Measurements from ENCODE around the gene KAZN. TPM values are rescaled to one million over a fixed set of nuclear protein-coding genes. Genes with fewer than 3 reads are reported as not detected.

KAZN gene
- total RNA-seq, 1 donor from 2014 or later: 7.9 TPM

GRCh38 chr1:14848625-14849024, 250.1 kb downstream of the KAZN start:
- Mint-ChIP-seq H3K4me1 (ENCODE audit: low read depth, unreplicated experiment) (peaks cover 4% of the 10 kb centered on the region), H3K4me3 (ENCODE audit: unreplicated experiment) (no peak overlapping the region), H3K36me3 (ENCODE audit: unreplicated experiment) (no peaks in the 10 kb centered on the region), H3K9me3 (ENCODE audit: unreplicated experiment) (peaks cover 4% of the 10 kb centered on the region), H3K27ac (ENCODE audit: unreplicated experiment) (no peak overlapping the region), H3K27me3 (ENCODE audit: unreplicated experiment) (peaks cover 2% of the 10 kb centered on the region)
- no peak for DNase-seq
- TF ChIP-seq CTCF (IDR thresholded peaks at IDR 0.05; ENCODE audit: partially characterized antibody, unreplicated experiment): no peak

GRCh38 chr1:14849038-14849437, 250.6 kb downstream of the KAZN start:
- H3K4me1 Mint-ChIP-seq (ENCODE audit: low read depth, unreplicated experiment): peaks cover 4% of the 10 kb centered on the region
- no peak overlapping the region for H3K27ac Mint-ChIP-seq (ENCODE audit: unreplicated experiment)
- no peak for DNase-seq
- no peaks in the 10 kb centered on the region for H3K36me3 Mint-ChIP-seq (ENCODE audit: unreplicated experiment)
- peaks cover 2% of the 10 kb centered on the region for H3K27me3 Mint-ChIP-seq (ENCODE audit: unreplicated experiment)
- H3K4me3 Mint-ChIP-seq (ENCODE audit: unreplicated experiment): no peak overlapping the region
- peaks cover 3% of the 10 kb centered on the region for H3K9me3 Mint-ChIP-seq (ENCODE audit: unreplicated experiment)
- no peak for TF ChIP-seq CTCF (IDR thresholded peaks at IDR 0.05; ENCODE audit: partially characterized antibody, unreplicated experiment)

- peaks cover 4% of the 10 kb centered on the region for H3K4me1 Mint-ChIP-seq (ENCODE audit: low read depth, unreplicated experiment)
- no peaks in the 10 kb centered on the region for H3K36me3 Mint-ChIP-seq (ENCODE audit: unreplicated experiment)
- H3K4me3 Mint-ChIP-seq (ENCODE audit: unreplicated experiment): no peak overlapping the region
- H3K27ac Mint-ChIP-seq (ENCODE audit: unreplicated experiment): no peak overlapping the region
- no peak for DNase-seq
- peaks cover 2% of the 10 kb centered on the region for H3K27me3 Mint-ChIP-seq (ENCODE audit: unreplicated experiment)
- no peaks in the 10 kb centered on the region for H3K9me3 Mint-ChIP-seq (ENCODE audit: unreplicated experiment)
- no peak for TF ChIP-seq CTCF (IDR thresholded peaks at IDR 0.05; ENCODE audit: partially characterized antibody, unreplicated experiment)
These were observed 252.1 kb downstream of the KAZN start for GRCh38 chr1:14850563-14850962.

- Mint-ChIP-seq H3K9me3 (ENCODE audit: unreplicated experiment) (no peaks in the 10 kb centered on the region), H3K36me3 (ENCODE audit: unreplicated experiment) (no peaks in the 10 kb centered on the region), H3K27ac (ENCODE audit: unreplicated experiment) (no peak overlapping the region), H3K4me3 (ENCODE audit: unreplicated experiment) (no peak overlapping the region), H3K4me1 (ENCODE audit: low read depth, unreplicated experiment) (peaks cover 4% of the 10 kb centered on the region), H3K27me3 (ENCODE audit: unreplicated experiment) (peaks cover 3% of the 10 kb centered on the region)
- TF ChIP-seq CTCF (IDR thresholded peaks at IDR 0.05; ENCODE audit: partially characterized antibody, unreplicated experiment): no peak
- DNase-seq: no peak
These were observed 253.3 kb downstream of the KAZN start for GRCh38 chr1:14851760-14852159.

GRCh38 chr1:14852291-14852690, 253.8 kb downstream of the KAZN start:
- Mint-ChIP-seq H3K36me3 (ENCODE audit: unreplicated experiment) (no peaks in the 10 kb centered on the region), H3K27ac (ENCODE audit: unreplicated experiment) (no peak overlapping the region), H3K27me3 (ENCODE audit: unreplicated experiment) (peaks cover 3% of the 10 kb centered on the region), H3K4me3 (ENCODE audit: unreplicated experiment) (no peak overlapping the region), H3K4me1 (ENCODE audit: low read depth, unreplicated experiment) (peaks cover 4% of the 10 kb centered on the region), H3K9me3 (ENCODE audit: unreplicated experiment) (no peaks in the 10 kb centered on the region)
- no peak for TF ChIP-seq CTCF (IDR thresholded peaks at IDR 0.05; ENCODE audit: partially characterized antibody, unreplicated experiment)
- no peak for DNase-seq
